NCI-H748 treated with DMSO at 0.1 percent for 48 hours (cell line): ENCODE data around the gene WNT10A.
A peak's percentile ranks its signal among the peaks of the same experiment; 100 is the strongest.

Experiments used
- DNase-seq: peaks from one replicate; lab custom pipeline; 2025; lab: John Stamatoyannopoulos, UW

WNT10A gene

DNA sequence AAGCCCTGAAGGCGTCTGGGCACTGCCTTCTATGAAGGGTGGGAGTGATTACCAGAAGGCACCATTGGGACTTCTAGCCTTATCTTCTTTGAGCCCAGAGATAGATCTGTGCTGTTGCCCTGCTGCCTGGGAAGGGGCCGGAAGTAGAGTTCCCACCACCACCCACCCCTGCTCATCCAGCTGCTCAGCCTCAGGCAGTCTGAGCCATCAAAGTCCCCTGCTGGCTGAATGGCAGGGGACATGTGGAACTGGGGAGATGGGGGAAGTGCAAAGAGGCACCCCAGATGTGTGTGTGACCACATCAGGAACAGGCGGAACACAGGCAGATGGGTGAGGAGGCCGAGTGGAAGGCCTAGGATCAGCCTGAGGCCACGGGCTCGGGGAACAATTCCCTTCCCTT, 3.3 kb upstream of the WNT10A start:
- DNase-seq = no peak

- no peak for DNase-seq
These were observed 2.8 kb upstream of the WNT10A start for GRCh38 chr2:218877891-218878290.

- no peak for DNase-seq
These were observed 2.2 kb upstream of the WNT10A start for GRCh38 chr2:218878486-218878885.

- DNase-seq = no peak
These were observed 1.5 kb upstream of the WNT10A start for GRCh38 chr2:218878926-218879761.

- no peak for DNase-seq
These were observed 913 bp upstream of the WNT10A start for GRCh38 chr2:218879776-218880101.

GRCh38 chr2:218880859-218881594, 375 bp downstream of the WNT10A start:
- DNase-seq = no peak

DNA sequence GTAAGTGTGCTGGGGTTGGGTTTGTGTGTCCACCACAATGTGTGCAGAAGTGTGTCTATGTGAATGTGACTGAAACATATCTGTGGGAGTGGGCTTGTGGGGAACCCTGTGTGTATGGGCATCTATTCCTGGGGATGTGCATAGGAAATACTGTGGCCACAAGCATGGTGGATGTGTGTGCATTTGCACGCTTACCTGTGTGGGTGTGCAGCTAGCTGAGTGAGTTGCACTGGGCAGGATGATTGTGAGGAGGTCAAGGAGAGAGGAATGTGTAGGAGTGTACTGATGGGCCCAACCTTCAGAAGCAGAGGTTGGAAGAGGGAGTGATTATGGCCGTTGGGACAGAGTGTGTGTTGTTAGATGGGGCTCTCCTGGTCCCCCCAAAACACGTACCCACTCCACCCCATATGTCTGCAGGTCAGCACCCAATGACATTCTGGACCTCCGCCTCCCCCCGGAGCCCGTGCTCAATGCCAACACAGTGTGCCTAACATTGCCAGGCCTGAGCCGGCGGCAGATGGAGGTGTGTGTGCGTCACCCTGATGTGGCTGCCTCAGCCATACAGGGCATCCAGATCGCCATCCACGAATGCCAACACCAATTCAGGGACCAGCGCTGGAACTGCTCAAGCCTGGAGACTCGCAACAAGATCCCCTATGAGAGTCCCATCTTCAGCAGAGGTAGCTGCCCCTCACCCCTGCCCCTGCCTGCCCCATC, 1.2 kb downstream of the WNT10A start:
- no peak for DNase-seq

- no peak for DNase-seq
These were observed 1.8 kb downstream of the WNT10A start for GRCh38 chr2:218882461-218882816.

DNA sequence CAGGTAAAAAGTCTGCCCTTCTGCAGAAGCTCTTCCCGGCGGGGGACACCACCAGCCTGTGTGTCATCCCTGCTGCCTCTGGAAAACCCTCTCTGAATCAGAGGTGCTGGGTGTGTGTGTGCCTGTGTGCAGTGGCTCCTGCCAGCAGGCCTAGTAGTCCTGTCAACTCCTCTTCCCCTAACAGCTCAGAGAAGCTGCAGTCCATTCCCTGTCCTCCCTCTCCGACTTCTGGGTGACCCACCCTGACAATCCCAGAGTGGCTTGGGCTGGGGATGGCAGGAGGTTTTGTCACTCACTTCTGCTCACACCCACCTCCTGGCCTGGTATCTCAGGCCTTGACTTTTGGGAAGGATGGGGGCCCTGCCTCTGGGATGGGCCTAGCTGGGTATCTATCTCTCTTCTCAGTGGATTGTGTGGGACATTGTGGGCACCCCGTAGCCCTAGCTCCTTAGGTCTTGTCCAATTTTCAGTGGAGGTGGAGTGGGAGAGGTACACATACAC, 2.3 kb downstream of the WNT10A start:
- DNase-seq = no peak

GRCh38 chr2:218883491-218884490, 3.1 kb downstream of the WNT10A start:
- no peak for DNase-seq

GRCh38 chr2:218884519-218884918, 3.9 kb downstream of the WNT10A start:
- no peak for DNase-seq

GRCh38 chr2:218885981-218886947, 5.6 kb downstream of the WNT10A start:
- DNase-seq = no peak

GRCh38 chr2:218887079-218887478, 6.4 kb downstream of the WNT10A start:
- DNase-seq = no peak

- DNase-seq = no peak
These were observed 7.7 kb downstream of the WNT10A start for GRCh38 chr2:218888341-218888740.

GRCh38 chr2:218889937-218890336, 9.3 kb downstream of the WNT10A start:
- no peak for DNase-seq

DNA sequence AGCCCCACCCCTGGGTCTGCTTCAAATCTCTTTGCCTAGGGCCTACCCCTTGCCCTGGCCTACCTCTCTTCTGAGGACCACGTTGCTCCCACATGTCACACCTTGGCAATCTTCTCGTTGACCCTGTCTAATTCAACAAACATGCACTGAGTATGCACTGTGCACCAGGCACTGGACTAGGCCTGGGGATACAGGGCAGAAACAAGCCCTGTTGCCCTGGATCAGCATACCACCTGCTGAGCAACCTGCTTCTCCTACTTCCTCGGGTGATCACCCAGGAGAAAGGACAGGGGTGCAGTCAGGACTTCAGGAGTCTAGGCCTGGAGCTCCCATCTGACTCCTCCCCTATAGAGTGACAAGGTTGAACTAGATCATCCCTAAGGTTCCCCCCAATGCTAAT, 9.7 kb downstream of the WNT10A start:
- no peak for DNase-seq

GRCh38 chr2:218891275-218892135, 10.9 kb downstream of the WNT10A start:
- DNase-seq = no peak

GRCh38 chr2:218892693-218893348, 12.2 kb downstream of the WNT10A start:
- DNase-seq = peak; percentile 62
